Heart right ventricle (tissue), 16 donors: ENCODE results near the gene TAB2. TPM values are rescaled to one million over a fixed set of nuclear protein-coding genes. Genes with fewer than 3 reads are reported as not detected.

Source experiments
- ATAC-seq, 8 donors: fragments of 200-7000 bp; cut with Tn5 transposase; one replicate each; pipeline ENCODE4 v1.9.1; 2020; ENCODE audit warnings: mild to moderate bottlenecking in 8 of 8, moderate library complexity in 8 of 8, moderate number of reproducible peaks in 1 of 8
- DNase-seq, 2 donors: peaks; one replicate each; pipeline ENCODE4 v3.0.0-alpha.2; 2020
- H3K27ac ChIP-seq, 10 donors: fragments of 200-600 bp; sonication (generic) in 2 of 10; one replicate each; pipeline versions ENCODE4 v1.5.0 to v1.8.0; 2020 to 2022; ENCODE audit warnings: mild to moderate bottlenecking in 3 of 10
- H3K27me3 ChIP-seq, 7 donors: fragments of 200-600 bp; one replicate each; pipeline ENCODE4 v1.8.0; 2021 to 2022; ENCODE audit warnings: mild to moderate bottlenecking in 2 of 7
- H3K36me3 ChIP-seq, 9 donors: fragments of 200-600 bp; sonication (generic) in 1 of 9; one replicate each; pipeline versions ENCODE4 v1.5.0 to v1.8.0; 2020 to 2022; ENCODE audit warnings: mild to moderate bottlenecking in 2 of 9
- H3K4me1 ChIP-seq, 9 donors: fragments of 200-600 bp; sonication (generic) in 1 of 9; one replicate each; pipeline versions ENCODE4 v1.5.0 to v1.8.0; 2020 to 2022; ENCODE audit warnings: mild to moderate bottlenecking in 4 of 9
- H3K4me3 ChIP-seq, 10 donors: fragments of 200-600 bp; sonication (generic) in 2 of 10; one replicate each; pipeline versions ENCODE4 v1.5.0 to v1.8.0; 2020 to 2022; ENCODE audit warnings: mild to moderate bottlenecking in 7 of 10, moderate library complexity in 2 of 10
- H3K9me3 ChIP-seq, 11 donors: fragments of 200-600 bp in 10 of 11; sonication (generic) in 2 of 11; one replicate each; pipeline versions ENCODE4 v1.5.0 to v1.8.0; 2013 to 2022; ENCODE audit warnings: mild to moderate bottlenecking in 2 of 11, control low read depth in 1 of 11, moderate library complexity in 1 of 11
- CTCF ChIP-seq, 9 donors: fragments of 200-600 bp; sonication (generic) in 2 of 9; IDR thresholded peaks; one replicate each; pipeline versions ENCODE4 v1.5.0 to v1.8.0; 2021 to 2022; ENCODE audit warnings: antibody characterized with exemption in 9 of 9, mild to moderate bottlenecking in 5 of 9, moderate library complexity in 1 of 9
- WGBS, 2 donors: extraction: QIAGEN DNeasy Blood & Tissue Kit; methylation state at CpG; one replicate each; pipeline ENCODE4 v1.1.7; 2013; ENCODE audit warnings: inconsistent platforms in 1 of 2; 5-methylcytosine and 5-hydroxymethylcytosine counted together
- intact Hi-C, 10 donors: fragments of 100-400 bp; cut with DNase I; formaldehyde crosslinking; loops; one replicate each; pipeline versions ENCODE4 v1.11.1 to v1.14.2; 2022
- polyA plus RNA-seq, 2 donors: library from polyadenylated mRNA; stranded (reverse); fragments of 200-250 nt; gene quantifications; one replicate each; pipeline ENCODE4 v1.2.3, GENCODE V29; 2013
- total RNA-seq, 10 donors: library from RNA; stranded (reverse); fragmentation: NEBNext Ultra II Directional in 3 of 10; extraction: Animal tissue kit (Norgen Biotek cat#: 25700) in 3 of 10; gene quantifications; one replicate each; pipeline versions ENCODE4 v1.2.1 to v1.2.4, GENCODE V29; 2021 to 2023
- donor health status: Arrhythmogenic right ventricular cardiomyopathy.
- donor health status: ischemic (EF 13 %, LVEDD 7.1; RV severe dilation, severe dysfunction).
- donor health status: healthy with polysubstance abuse.
- donor health status: DM: no; HTN: yes; CAD: no.
- donor health status: DM: no; HTN: no; CAD: no.
- donor health status: ischemic (EF 25% LVEDD 6.9; RV normal size, moderate dysfunction).
- donor health status: ischemic (EF 25% LVEDD 5.7; RV mildly dilated, moderate dysfunction).
- donor health status: healthy.
- donor health status: DM: yes; HTN: yes; CAD: no.
- donor health status: Ischemic cardiomyopathy.
- donor health status: ischemic (EF 35%, LVEDD 5.7; RV mildly dilated, moderate dysfunction).
- donor health status: nonischemic (EF 11% LVEDD 7.7; RV severe dilation, severe dysfunction).
- donor health status: DM: yes; HTN: yes; CAD: no.
- donor health status: PGD.
- donor health status: ischemic (EF 29% LVEDD 5.4; RV normal size, mild dysfunction).
- donor health status: nonischemic (EF 23%, LVEDD 6.1; RV moderate dilation, normal function).

TAB2 gene
- total and polyA plus RNA-seq, 12 donors = 13.6 to 72.5 (median 54.3) TPM

DNA sequence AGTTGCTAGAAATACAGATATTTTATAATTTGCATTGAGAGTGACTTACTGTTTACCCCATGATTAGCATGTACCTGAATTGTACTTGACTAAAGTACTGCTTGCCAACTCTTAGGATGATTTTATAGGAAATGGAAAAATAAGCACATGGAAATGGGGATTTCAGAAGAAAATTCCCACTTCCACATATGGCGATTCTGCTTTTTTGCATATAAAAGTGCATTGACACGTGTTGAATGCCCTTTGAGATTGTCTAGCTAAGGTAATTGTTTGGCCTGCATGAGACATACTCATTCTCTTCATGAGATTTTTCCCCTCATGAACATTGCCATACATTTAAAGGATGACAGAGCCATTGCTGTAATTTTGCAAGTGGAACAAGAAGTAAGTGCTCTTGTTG, 10.1 kb downstream of the TAB2 start:
- H3K4me1 ChIP-seq = peaks cover 5 to 87% (median 72%) of the 10 kb centered on the region in 9 donors
- TF ChIP-seq CTCF (IDR thresholded peaks at IDR 0.05) = no peak
- intact Hi-C loops = loop anchor here in 1 of 10 donors (10.0 kb wide), 1 partner anchor 243 kb away; no protein-coding TSS in a partner anchor
- H3K9me3 ChIP-seq = no peaks in the 10 kb centered on the region
- H3K27me3 ChIP-seq = no peaks in the 10 kb centered on the region
- 77 to 79% methylated on average over 2 of the region's 2 CpGs for WGBS, 2 donors
- DNase-seq = no peak
- no peak overlapping the region for H3K27ac ChIP-seq
- H3K4me3 ChIP-seq = no peak overlapping the region
- no peaks in the 10 kb centered on the region for H3K36me3 ChIP-seq
- no peak for ATAC-seq

DNA sequence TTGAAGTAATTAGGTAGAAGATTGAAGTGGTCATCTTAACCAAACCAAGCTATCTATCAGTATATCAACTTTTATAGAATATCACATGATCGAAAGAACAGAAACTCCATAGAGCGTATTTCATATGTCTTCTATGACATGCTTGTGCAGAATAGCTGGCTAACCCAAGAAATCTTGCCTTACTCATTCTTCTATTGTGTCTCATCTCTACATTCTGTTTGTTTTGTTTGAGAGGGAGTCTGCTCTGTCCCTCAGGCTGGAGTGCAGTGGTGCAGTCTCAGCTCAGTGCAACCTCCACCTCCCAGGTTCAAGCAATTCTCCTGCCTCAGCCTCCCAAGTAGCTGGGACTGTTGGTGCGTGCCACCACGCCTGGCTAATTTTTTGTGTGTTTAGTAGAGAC, 10.6 kb downstream of the TAB2 start:
- 99% methylated on average over 4 of the region's 4 CpGs for WGBS, 2 donors
- intact Hi-C loops = loop anchor here in 1 of 10 donors (10.0 kb wide), 1 partner anchor 243 kb away; no protein-coding TSS in a partner anchor
- TF ChIP-seq CTCF (IDR thresholded peaks at IDR 0.05) = no peak
- no peaks in the 10 kb centered on the region for H3K27me3 ChIP-seq
- H3K36me3 ChIP-seq = no peaks in the 10 kb centered on the region
- no peak overlapping the region for H3K4me3 ChIP-seq
- no peak overlapping the region for H3K27ac ChIP-seq
- ATAC-seq (no peak), DNase-seq (no peak)
- H3K9me3 ChIP-seq = no peaks in the 10 kb centered on the region
- H3K4me1 ChIP-seq = peaks cover 5 to 87% (median 72%) of the 10 kb centered on the region in 9 donors

DNA sequence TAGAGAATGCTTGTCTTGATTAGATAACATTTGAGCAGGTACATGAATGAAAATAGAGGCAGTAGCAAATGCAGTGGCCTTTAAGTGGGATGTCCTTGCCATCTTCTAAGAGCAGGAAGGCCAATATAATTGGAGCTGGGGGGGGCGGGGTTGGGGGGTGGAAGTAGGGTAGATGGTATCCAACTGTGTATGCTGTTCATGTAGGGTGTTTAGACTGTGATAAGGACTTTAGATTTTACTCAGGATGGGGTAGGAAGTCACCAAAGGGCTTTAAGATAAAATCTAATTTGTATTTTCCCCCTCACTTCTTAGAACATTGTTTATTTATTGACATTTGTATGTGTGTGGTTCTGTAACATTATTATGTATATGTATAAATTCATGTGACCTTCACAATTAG, 12.0 kb downstream of the TAB2 start:
- peaks cover 2 to 86% (median 70%) of the 10 kb centered on the region in 9 donors for H3K4me1 ChIP-seq

DNA sequence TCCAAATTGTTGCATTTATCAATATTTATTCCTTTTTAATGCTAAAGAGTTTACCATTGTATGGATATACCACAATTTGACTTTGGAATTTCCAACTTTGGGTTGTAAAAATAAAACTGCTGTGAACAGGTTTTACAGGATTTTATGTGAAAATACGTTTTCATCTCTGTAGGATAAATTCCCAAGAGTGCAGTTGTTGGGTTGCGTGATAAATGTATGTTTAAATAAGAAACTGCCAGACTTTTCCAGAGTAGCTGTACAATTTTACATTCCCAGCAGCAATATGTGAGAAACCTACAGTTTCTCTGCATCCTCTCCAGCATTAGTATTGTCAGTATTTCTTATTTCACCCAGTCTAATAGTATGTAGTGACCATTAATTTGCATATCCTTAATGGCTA, 12.6 kb downstream of the TAB2 start:
- Histone ChIP-seq H3K4me3 (no peak overlapping the region), H3K9me3 (no peaks in the 10 kb centered on the region), H3K4me1 (peaks cover 0 to 86% (median 70%) of the 10 kb centered on the region in 9 donors), H3K27me3 (no peaks in the 10 kb centered on the region), H3K27ac (no peak overlapping the region), H3K36me3 (no peaks in the 10 kb centered on the region)
- 78 to 81% methylated on average over 2 of the region's 2 CpGs for WGBS, 2 donors
- ATAC-seq = no peak
- TF ChIP-seq CTCF (IDR thresholded peaks at IDR 0.05) = no peak
- intact Hi-C loops = no loop called here
- no peak for DNase-seq

More for the DNA sequence above, 12.0 kb downstream of the TAB2 start:
- Histone ChIP-seq H3K4me3 (no peak overlapping the region), H3K27me3 (no peaks in the 10 kb centered on the region), H3K9me3 (no peaks in the 10 kb centered on the region), H3K27ac (no peak overlapping the region), H3K36me3 (no peaks in the 10 kb centered on the region)
- WGBS, 2 donors = 64 to 72% methylated on average over 1 of the region's 1 CpG
- ATAC-seq = no peak
- intact Hi-C loops = loop anchor here in 1 of 10 donors (10.0 kb wide), 1 partner anchor 245 kb away; no protein-coding TSS in a partner anchor
- no peak for DNase-seq
- TF ChIP-seq CTCF (IDR thresholded peaks at IDR 0.05) = no peak
